Stromal cell of bone marrow (primary cell): Measurements from ENCODE around the gene MEF2A.

Experiments used
- DNase-seq: peaks from one replicate; pipeline ENCODE4 v3.0.0-alpha.2; 2012; ENCODE audit warnings: low read depth

The MEF2A gene

DNA sequence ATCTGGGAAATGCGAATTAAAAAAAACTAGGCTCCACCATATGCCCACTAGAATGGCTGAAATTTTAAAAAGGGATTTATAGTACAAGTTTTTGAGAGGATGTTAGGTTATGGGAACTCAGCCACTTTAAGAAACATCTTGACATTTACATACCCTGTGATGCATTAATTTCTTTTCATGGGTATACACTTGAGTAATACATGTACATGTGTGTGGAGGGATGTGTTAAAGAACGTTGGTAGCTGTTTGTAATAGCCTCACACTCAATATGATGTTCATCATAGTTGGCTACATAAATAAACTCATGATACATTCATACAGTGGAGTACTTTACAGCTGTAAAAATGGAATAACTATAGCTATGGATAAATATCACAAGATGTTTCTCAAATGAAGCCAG is 40.9 kb downstream of the MEF2A start:
- no peak for DNase-seq

DNA sequence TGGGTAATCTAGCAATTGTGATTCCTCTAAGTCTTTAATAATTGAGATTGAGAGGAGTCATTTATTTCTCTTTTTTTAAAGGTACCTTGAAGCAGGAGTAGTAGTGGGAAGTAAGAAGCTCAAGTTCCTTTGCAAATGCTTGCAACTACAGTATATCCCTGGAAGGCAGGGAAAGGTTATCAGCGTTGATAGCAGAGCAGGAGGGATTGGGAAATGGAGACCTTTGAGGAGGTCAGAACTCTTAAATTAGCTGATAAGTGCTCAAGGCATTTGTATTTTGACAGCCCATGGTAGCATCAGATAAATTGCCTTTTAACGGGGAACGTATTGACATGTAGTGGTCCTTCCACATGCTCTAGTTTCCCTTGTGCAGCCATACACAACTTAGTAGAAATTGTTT is 47.7 kb downstream of the MEF2A start:
- DNase-seq: no peak

DNA sequence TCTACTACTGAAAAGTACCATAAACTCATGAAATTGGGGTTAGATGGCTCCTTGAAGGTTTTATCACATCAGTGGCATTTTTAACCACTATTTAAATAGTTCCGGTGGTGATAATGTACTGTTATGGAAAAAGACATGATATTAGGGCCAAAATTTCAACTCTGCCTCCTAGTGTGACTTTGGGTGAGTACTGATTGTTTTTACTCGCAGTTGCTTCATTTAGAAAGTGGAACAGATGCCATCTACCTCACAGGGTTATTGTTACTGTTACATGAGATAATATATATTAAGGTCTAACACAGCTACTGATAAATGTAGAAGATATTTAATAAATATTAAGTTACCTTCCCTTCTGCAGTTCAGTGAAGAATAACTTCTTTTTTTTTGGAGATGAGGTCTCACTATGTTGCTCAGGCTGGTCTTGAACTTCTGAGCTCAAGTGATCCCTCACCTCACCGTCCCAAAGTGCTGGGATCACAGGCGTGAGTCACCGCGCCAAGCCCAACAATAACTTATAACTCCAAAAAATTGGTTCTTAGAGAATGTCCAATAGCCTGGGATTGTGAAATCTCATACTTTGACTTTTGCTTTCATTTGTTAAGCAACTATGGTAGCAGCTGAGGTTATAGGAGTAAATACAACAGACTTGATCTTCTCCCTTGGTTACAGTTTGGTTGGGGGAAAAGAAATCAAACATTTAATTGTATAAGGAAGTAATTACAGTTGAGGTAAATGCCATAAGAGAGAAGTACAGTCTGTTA is 48.3 kb downstream of the MEF2A start:
- peak; percentile 78 for DNase-seq

DNA sequence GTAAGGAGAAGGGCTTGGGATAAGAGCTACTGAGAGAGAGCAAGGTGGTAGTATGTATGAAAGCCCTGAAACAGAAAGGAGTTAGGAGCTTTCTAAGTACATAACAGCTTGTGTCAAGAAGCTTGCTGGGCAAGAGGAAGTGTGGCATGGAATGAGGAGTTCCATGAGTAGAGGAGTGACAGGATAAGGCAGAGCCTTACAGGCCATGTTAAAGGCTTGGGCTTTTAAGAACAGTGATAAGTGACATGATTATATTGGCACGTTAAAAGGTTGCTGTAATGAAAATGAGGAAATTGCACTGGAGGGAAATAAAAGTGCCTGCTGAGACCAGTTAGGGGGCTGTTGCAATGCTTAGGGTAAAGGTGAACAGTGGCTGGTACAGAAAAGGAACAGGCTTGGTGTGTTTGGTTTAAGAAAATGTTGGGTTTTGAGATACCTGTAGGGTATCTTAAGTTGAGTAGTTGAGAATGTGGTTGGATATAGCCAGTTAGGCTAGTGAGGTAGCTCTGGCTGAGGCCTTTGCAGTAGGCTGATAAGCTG is 49.0 kb downstream of the MEF2A start:
- no peak for DNase-seq

DNA sequence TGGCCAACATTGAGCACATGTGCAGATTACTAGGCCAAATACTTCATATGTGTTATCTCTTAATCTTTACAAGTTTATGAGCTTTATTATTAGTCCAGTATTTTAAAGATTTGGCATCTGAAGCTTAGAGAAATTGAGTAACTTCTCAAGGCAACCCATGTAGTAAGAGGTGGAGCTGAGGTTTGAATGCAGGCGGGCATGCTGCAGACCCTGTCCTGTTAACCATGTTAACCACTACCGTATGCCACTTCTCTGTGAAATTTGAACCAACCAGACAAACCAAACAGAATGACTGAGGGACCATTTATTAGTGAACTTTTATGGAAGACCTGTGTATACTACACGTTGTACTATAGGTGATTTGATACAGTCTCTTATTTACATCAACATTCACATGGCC is 49.7 kb downstream of the MEF2A start:
- no peak for DNase-seq

DNA sequence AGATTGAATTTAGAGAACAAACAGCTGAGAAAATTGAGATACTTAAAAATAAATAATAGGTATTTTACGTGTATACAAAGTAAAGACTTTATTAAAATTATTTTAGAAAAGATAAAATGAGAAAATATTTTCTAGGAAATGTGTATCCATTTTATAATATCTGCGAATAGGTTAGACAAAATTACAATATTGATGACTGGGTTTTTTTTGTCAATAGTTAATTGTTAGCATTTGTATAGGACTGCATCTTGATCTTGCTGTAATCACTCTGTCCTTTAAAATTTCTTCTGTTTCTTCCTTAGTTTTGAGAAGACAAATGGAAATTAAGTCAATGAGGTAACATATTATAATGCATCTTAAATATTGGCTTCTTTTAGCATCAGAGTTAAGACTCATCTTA is 50.3 kb downstream of the MEF2A start:
- no peak for DNase-seq

DNA sequence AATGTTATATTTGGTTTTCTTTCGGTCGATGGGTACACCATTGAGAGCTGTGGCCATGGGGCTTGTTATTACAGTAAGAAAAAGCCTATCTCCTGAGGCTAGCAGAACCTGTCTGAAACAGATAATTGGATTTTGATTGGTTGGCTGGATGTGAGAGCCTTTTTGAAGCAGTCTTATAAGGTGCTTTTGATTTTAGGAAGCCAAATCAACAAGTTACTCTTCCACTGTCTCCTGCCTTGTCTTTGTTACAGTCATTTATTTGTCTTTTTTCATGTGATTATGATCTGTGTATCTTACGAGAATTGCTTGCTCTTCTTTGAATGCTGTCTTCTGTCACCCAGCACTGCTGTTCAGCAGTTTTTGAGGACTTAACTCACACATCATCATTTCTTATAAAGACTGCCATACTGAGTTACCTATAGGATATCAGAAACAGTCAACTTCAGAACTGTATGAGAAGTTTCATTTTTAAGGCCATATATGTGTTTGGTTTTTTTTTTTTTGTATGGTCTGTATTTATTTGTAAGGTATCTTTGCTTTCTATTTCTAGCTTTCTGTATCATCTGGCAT is 51.1 kb downstream of the MEF2A start:
- no peak for DNase-seq

DNA sequence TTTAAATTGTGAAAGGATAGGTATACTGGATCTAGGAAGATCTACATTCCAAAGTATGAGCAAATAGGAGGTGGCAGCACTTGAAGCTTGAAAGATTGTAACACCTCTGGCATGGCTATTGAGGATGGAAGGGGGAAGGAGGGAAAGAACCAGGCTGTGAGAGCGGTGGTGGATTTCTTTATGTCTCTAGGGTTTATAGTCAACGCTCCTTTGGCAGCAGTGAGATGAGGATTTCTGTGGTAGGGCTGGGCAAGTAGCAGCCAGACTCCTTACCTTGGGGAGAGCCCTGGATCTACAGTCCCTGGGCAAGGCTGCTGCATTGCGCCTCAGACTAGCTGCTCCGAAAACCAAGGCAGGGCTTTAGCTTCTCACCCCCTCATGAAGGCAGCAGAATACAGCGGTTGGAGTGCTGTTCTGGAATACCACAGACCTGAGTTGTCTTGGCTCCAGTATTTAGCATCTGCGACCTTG is 53.2 kb downstream of the MEF2A start:
- peak; percentile 31 for DNase-seq

DNA sequence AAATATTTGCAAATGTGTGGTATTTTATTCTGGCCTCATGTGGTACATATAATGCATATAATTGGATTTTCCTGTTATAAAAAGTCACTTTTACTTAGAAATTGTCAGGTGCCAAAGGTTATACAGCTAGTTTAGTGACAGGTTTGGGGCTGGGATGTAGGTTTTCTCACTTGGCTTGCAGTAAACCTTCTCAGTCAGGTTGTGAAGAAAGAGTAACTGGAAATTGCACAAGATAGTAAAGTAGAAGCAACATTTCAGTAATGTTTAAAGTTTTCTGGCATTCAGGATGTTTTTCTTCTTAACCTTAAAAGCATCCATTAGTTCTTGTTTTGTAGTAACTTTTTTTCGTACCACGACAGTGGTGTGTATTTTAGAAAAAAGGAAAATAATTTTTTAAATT is 53.9 kb downstream of the MEF2A start:
- DNase-seq: no peak

DNA sequence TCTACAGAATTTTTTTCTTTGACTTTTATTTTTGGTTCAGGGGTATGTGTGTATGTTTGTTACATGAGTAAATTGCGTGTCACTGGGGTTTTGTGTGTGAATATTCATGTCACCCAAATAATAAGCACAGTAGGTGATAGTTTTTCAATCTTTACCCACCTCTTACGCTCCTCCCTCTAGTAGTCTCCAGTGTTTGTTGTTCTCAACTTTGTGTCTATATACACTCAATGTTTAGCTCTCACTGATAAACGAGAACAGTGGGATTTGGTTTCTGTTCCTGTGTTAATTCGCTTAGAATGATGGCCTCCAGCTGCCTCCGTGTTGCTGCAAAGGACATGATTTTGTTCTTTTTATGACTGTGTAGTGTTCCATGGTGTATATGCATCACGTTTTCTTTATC is 54.4 kb downstream of the MEF2A start:
- DNase-seq: no peak

DNA sequence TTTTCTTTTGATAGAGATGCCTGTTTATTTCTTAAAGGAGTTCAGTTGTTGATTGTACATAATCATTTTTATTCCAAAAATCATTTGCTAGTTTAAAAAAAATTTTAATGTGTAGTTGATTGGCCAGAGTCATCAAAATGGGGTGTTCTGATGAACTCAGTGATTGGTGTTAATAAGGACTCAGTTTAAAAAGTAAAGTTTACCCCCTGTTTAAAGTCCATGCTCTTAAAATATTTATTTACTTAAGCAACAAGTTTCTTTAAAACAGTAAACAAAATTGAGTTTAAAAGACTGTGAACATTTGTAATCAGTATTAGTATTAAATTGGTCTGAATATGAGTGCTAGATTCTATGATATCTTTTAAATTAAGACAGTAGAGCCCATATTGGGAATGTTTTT is 56.0 kb downstream of the MEF2A start:
- no peak for DNase-seq

DNA sequence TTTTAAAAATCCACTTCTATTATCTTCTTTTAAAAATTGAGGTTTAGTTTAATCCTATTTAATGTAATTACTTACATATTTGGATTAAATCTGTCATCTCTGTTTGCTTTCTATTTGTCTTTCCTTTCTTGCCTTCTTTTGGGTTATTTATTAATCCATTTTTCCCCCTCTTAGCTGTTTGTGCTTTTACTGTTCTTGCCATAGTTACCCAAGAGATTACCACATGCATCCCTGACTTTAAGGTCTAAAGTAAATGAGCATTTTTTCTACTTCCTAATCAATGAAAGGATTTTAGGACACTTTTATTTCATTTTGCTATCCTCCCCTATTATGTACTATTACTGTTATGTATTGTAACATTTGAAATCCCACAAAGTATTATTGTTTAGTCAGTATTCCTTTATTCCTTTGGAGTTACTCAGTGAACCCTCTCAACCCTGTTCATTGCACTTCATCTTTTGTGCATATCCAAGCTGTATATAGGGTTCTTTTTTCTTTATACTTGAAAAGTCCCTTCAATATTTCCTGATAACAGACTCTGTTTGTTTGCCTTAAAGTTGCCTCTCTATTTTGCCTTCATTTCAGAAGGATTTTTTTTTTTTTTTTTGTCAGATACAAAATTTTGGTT is 62.7 kb downstream of the MEF2A start:
- no peak for DNase-seq

DNA sequence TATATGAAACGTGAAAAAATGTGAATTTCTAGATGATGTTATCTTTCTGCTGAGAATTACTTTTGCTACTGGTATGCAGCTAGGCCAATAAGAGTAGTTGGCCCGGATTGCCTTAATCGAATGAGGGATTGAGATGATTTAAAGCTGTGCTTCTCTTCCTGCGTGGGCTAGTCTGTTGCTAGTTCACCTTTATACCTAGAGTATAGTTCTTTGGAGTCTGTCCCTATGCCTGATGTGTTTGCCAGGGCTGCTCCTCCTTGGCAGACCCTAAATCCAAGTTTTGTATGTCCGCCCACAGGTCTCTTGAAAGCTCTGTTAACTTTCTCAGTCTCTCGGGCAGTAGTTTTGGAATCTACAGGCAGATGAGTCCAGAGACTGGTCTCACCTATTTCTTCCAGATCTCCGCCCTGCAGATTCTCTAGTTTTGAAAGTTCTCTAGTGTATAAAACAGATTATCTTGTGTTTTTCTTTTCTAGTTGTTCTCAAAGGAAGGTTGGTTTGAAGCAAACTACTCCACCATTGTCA is 64.9 kb downstream of the MEF2A start:
- no peak for DNase-seq

DNA sequence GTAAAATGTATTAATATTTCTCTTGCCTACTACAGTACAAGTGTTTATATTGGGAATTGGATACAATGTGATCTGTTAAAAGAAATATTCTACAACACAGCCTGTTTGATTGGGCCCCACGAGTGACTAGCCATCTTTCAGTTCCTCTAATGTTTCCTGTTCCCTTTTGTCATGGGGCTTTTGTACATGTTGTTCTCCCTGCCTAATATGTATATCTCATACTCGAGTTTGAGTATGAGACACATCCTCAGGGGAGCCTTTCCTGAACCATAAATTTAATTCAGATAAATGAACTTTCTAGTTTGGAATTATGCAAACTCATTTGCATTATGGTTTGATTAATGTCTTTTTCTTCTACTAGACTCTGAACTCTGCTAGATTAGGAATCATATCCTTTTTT is 65.5 kb downstream of the MEF2A start:
- no peak for DNase-seq

DNA sequence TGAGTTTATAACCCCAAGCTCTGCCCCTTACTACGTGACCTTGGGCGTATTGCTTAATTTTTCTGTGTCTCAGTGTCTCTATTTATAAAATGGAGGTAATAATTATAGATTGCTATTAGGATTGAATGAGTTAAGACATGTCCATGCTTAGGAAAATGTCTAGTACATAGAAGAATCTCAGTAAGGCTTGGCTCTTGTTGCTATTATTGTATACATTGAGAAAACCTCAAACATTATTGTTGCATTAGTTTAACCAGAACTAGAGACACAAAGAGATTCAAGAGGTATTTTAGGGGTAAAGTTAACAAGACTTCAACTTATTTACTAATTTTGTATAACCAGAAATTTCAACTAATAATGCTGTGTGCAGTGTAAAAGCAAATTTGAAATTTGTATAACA is 66.7 kb downstream of the MEF2A start:
- no peak for DNase-seq

DNA sequence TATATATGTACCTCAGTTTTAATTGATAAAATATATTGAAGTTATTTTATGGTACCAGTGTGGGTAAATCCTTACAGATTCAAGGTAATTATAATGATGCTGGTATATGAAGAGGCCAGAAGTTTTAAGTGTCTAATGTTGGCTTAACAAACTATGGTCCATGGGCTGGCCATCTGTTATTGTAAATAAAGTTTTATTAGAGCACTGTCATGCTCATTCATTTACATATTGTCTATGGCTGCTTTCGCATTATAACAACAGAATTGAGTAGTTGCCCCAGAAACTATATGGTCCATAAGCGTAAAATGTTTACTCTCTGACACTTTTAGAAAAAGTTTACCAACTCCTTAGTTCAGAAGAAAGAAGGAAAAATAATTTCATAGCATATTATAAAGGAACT is 67.9 kb downstream of the MEF2A start:
- DNase-seq: no peak

DNA sequence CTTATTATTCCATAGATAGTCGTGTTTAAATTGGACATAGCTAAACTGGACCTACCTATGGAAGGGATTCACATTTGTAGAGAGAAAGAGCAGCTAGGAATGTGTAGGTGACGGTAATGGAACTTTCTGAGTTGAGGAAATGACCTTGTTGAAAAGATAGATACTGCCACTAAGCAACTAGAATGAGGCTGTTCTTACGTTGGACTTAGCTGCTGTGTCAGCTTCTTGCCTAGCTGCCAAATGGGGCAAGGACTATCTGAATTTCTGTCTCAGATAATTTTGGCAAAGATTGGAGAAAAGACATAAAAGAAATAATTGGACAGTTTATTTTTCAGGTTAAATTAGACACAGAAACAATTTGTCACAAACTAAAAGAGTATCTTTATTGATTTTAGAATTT is 68.8 kb downstream of the MEF2A start:
- no peak for DNase-seq

DNA sequence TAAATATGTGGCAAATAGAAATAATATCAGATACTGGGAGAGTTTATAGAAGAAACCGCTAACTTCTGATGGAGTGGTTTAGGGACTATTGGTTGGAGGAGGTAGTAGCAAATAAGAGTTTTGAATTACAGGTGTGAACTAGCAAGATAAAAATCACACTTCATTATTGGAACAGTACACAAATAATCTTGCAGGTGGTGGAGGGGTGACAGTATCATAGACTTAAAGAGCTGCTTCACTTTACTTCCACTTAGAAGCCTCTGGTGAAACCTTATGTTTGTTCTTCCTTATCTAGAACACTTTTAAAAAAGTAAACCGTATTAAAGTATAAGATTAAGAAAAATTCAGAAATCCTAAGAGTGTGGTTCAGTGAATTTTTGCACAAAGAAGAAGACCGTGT is 69.4 kb downstream of the MEF2A start:
- DNase-seq: no peak

DNA sequence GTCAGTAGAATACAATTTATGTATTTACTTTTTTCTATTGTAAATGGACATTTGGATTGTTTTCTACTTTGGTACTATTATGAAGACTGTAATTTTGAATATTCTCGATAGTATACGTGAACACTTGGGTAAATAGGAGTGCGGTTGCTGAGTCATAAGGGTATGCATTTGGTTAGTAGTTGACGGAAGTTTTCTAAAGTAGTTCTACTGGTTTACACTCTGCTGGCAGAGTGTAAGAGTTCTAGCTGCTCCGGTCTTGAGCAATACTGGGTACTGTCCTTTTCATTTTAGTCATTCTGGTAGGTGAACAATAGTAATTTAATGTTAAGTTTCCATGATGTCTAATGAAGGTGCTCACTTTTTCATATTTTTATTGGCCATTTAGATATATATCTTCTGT is 70.0 kb downstream of the MEF2A start:
- no peak for DNase-seq

DNA sequence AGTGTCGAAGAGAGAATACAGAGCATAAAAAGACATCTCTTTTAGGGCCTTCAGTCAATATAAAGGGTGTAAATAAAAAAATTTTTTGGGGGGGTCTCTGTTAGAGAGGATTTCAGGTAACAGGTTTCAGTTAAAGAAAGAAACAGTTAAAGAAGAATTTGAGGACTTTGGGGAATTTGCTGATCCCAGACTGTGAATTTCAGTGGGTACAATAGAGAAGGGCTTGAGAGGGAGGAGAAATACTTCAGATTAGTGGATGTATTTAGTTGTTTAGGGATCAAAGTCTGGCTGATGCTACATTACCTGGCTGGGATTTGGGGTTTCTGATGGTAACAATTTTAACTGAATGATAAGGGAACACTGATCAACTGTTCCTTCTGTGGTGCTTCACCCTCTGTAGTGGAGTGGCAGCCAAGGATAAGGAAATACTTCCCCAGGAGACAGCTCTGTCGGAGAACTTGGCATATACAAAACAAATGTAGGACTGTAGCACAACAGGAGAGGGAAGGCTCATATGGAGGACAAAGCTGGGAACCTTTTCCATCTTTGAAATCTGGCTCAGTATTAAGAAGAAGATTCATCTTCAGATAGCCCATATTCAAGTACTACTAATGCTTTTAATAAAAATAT is 79.2 kb downstream of the MEF2A start:
- no peak for DNase-seq

DNA sequence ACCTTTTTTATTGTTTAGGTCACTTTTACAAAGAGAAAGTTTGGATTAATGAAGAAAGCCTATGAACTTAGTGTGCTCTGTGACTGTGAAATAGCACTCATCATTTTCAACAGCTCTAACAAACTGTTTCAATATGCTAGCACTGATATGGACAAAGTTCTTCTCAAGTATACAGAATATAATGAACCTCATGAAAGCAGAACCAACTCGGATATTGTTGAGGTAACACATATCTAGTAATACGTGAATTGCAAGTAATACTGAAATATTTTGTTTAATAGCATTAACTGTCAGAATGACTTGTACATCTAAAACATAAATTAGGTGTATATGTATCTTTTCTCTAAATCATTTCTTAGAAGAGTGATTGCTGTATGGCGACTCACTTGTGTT is 79.8 kb downstream of the MEF2A start:
- no peak for DNase-seq

DNA sequence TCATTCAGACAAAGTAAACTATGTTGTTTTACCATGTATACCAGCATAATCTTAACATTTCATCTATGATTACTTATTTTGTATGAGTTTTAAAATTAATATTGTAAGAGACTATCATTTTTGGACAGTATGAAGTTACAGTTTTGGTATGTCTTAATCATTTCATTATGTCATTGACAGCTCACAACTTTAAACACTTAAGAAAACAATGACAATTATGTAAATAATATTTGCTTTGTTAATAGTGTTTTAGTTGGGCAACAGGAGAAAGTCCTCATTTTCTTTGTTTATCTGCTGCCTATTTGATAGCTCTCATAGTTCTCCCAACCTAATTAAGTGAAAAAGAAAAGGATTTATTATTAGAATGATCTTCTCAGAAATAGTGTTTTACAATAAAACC is 80.2 kb downstream of the MEF2A start:
- DNase-seq: no peak
